HG03135 (cell line): ENCODE data around the gene DVL2.

Source experiments
- ATAC-seq: cut with Tn5 transposase; IDR thresholded peaks from one replicate; pipeline ENCODE4 v1.9.1; 2021; ENCODE audit warnings: mild to moderate bottlenecking, moderate library complexity; ENCODE audit not compliant: unreplicated experiment

DVL2 gene

GRCh38 chr17:7219812-7220592 lies 14.3 kb downstream of the DVL2 start, which contains the start of the genes ACADVL and DLG4:
Gene ACADVL, plus strand, starts transcription at chr17:7219938. Its CDS starts 47 bp downstream, at chr17:7219985.
Gene DLG4, minus strand, starts transcription at chr17:7219836.
- ATAC-seq, result peak; percentile 57

- no peak for ATAC-seq
Measured at GRCh38 chr17:7219229-7219811, 15.0 kb downstream of the DVL2 start.

- ATAC-seq, result no peak
Measured at GRCh38 chr17:7218758-7219157, 15.6 kb downstream of the DVL2 start.

GRCh38 chr17:7218166-7218565 lies 16.2 kb downstream of the DVL2 start:
- no peak for ATAC-seq

GRCh38 chr17:7217113-7217987 lies 17.0 kb downstream of the DVL2 start:
- no peak for ATAC-seq

GRCh38 chr17:7216242-7217112 lies 17.8 kb downstream of the DVL2 start:
- ATAC-seq, result no peak

- ATAC-seq, result no peak
Measured at GRCh38 chr17:7215652-7216180, 18.6 kb downstream of the DVL2 start.

- ATAC-seq, result no peak
Measured at GRCh38 chr17:7215136-7215638, 19.1 kb downstream of the DVL2 start.

- ATAC-seq, result peak; percentile 73
Measured at GRCh38 chr17:7214300-7215135, 19.8 kb downstream of the DVL2 start.

- ATAC-seq, result peak; percentile 17
Measured at GRCh38 chr17:7213895-7214299, 20.4 kb downstream of the DVL2 start.

GRCh38 chr17:7211491-7212273 lies 22.6 kb downstream of the DVL2 start:
- ATAC-seq, result no peak

GRCh38 chr17:7208754-7209460 lies 25.4 kb downstream of the DVL2 start:
- no peak for ATAC-seq

GRCh38 chr17:7208027-7208571 lies 26.2 kb downstream of the DVL2 start:
- no peak for ATAC-seq

GRCh38 chr17:7207120-7208001 lies 27.0 kb downstream of the DVL2 start:
- no peak for ATAC-seq

- no peak for ATAC-seq
Measured at GRCh38 chr17:7205561-7205960, 28.8 kb downstream of the DVL2 start.

- ATAC-seq, result peak; percentile 86
Measured at GRCh38 chr17:7204828-7205461, 29.4 kb downstream of the DVL2 start.
